ENCODE results near the gene MTG2.

The MTG2 gene

GRCh38 chr20:62201173-62202082, 18.6 kb downstream of the MTG2 start:
- in situ Hi-C loops (cut with HindIII; ENCODE audit: low sequenced_read_pairs) = loop anchor here (10.0 kb wide), 1 partner anchor 93 kb away; no protein-coding TSS in a partner anchor

- in situ Hi-C loops (cut with HindIII; ENCODE audit: low sequenced_read_pairs) = loop anchor here (10.0 kb wide), 1 partner anchor 93 kb away; no protein-coding TSS in a partner anchor
Measured at GRCh38 chr20:62202083-62202395, 19.2 kb downstream of the MTG2 start.

- in situ Hi-C loops (cut with HindIII; ENCODE audit: low sequenced_read_pairs) = loop anchor here (10.0 kb wide), 1 partner anchor 92 kb away; no protein-coding TSS in a partner anchor
Measured at GRCh38 chr20:62202676-62203377, 20.0 kb downstream of the MTG2 start.

GRCh38 chr20:62203378-62204030, 20.7 kb downstream of the MTG2 start:
- in situ Hi-C loops (cut with HindIII; ENCODE audit: low sequenced_read_pairs) = loop anchor here (10.0 kb wide), 1 partner anchor 91 kb away; no protein-coding TSS in a partner anchor

GRCh38 chr20:62205618-62206387, 23.0 kb downstream of the MTG2 start:
- in situ Hi-C loops (cut with HindIII; ENCODE audit: low sequenced_read_pairs) = loop anchor here (10.0 kb wide), 1 partner anchor 89 kb away; no protein-coding TSS in a partner anchor

- in situ Hi-C loops (cut with HindIII; ENCODE audit: low sequenced_read_pairs) = loop anchor here (10.0 kb wide), 1 partner anchor 88 kb away; no protein-coding TSS in a partner anchor
Measured at GRCh38 chr20:62206388-62206775, 23.6 kb downstream of the MTG2 start.

GRCh38 chr20:62208061-62208794, 25.4 kb downstream of the MTG2 start:
- in situ Hi-C loops (cut with HindIII; ENCODE audit: low sequenced_read_pairs) = loop anchor here (10.0 kb wide), 1 partner anchor 87 kb away; no protein-coding TSS in a partner anchor

- in situ Hi-C loops (cut with HindIII; ENCODE audit: low sequenced_read_pairs) = loop anchor here (10.0 kb wide), 1 partner anchor 86 kb away; no protein-coding TSS in a partner anchor
Measured at GRCh38 chr20:62208795-62209755, 26.2 kb downstream of the MTG2 start.

GRCh38 chr20:62209850-62210495, 27.1 kb downstream of the MTG2 start:
- in situ Hi-C loops (cut with HindIII; ENCODE audit: low sequenced_read_pairs) = loop anchor here (10.0 kb wide), 1 partner anchor 85 kb away; no protein-coding TSS in a partner anchor

- in situ Hi-C loops (cut with HindIII; ENCODE audit: low sequenced_read_pairs) = no loop called here
Measured at GRCh38 chr20:62210496-62210855, 27.6 kb downstream of the MTG2 start.

- in situ Hi-C loops (cut with HindIII; ENCODE audit: low sequenced_read_pairs) = no loop called here
Measured at GRCh38 chr20:62211216-62211615, 28.4 kb downstream of the MTG2 start.

- in situ Hi-C loops (cut with HindIII; ENCODE audit: low sequenced_read_pairs) = no loop called here
Measured at GRCh38 chr20:62211769-62212288, 29.0 kb downstream of the MTG2 start.

- in situ Hi-C loops (cut with HindIII; ENCODE audit: low sequenced_read_pairs) = no loop called here
Measured at GRCh38 chr20:62212299-62212698, 29.5 kb downstream of the MTG2 start.

- in situ Hi-C loops (cut with HindIII; ENCODE audit: low sequenced_read_pairs) = no loop called here
Measured at GRCh38 chr20:62214067-62214466, 31.2 kb downstream of the MTG2 start.

GRCh38 chr20:62215020-62215990, 32.5 kb downstream of the MTG2 start:
- in situ Hi-C loops (cut with HindIII; ENCODE audit: low sequenced_read_pairs) = no loop called here

- in situ Hi-C loops (cut with HindIII; ENCODE audit: low sequenced_read_pairs) = no loop called here
Measured at GRCh38 chr20:62215991-62216635, 33.3 kb downstream of the MTG2 start.

All from endothelial cell of hepatic sinusoid (primary cell).